KMS-11 (cell line): ENCODE results near the gene TTYH2.

Experiments
- H2AFZ ChIP-seq: fragments of 200-600 bp; sonication (generic); 2 replicates; pipeline ENCODE4 v1.6.1; 2016; ENCODE audit warnings: antibody characterized with exemption, mixed run types, low read depth
- H3K27ac ChIP-seq: fragments of 200-600 bp; sonication (generic); 2 replicates; pipeline ENCODE4 v1.6.1; 2016; ENCODE audit warnings: mild to moderate bottlenecking, mixed run types
- H3K27me3 ChIP-seq: fragments of 200-600 bp; sonication (generic); 2 replicates; pipeline ENCODE4 v1.6.1; 2017; ENCODE audit warnings: mild to moderate bottlenecking, low read depth, mixed run types, moderate library complexity; ENCODE audit not compliant: insufficient read depth
- H3K36me3 ChIP-seq: fragments of 200-600 bp; sonication (generic); 2 replicates; pipeline ENCODE4 v1.6.1; 2017; ENCODE audit warnings: mild to moderate bottlenecking, mixed run types; ENCODE audit not compliant: insufficient read depth
- H3K4me1 ChIP-seq: fragments of 200-600 bp; sonication (generic); 2 replicates; pipeline ENCODE4 v1.6.1; 2016; ENCODE audit warnings: mild to moderate bottlenecking, low read depth, mixed run types; ENCODE audit not compliant: poor library complexity, severe bottlenecking
- H3K4me2 ChIP-seq: fragments of 200-600 bp; sonication (generic); 2 replicates; pipeline ENCODE4 v1.7.0; 2016; ENCODE audit warnings: mild to moderate bottlenecking, mixed run types
- H3K4me3 ChIP-seq: fragments of 200-600 bp; sonication (generic); IDR thresholded peaks from 2 replicates; pipeline ENCODE4 v1.6.1; 2017; ENCODE audit warnings: low read depth, low read length, mixed read lengths; ENCODE audit not compliant: insufficient read depth
- H3K79me2 ChIP-seq: fragments of 200-600 bp; sonication (generic); 2 replicates; pipeline ENCODE4 v1.6.1; 2016; ENCODE audit warnings: low read depth, mixed run types; ENCODE audit not compliant: insufficient read depth
- H3K9ac ChIP-seq: fragments of 200-600 bp; sonication (generic); 2 replicates; pipeline ENCODE4 v1.6.1; 2016; ENCODE audit warnings: mild to moderate bottlenecking, mixed run types
- H4K20me1 ChIP-seq: fragments of 200-600 bp; sonication (generic); 2 replicates; pipeline ENCODE4 v1.6.1; 2016; ENCODE audit warnings: mild to moderate bottlenecking, mixed run types; ENCODE audit not compliant: insufficient read depth
- TF ChIP-seq, protein P1 (sequence below): fragments of 200-600 bp; sonication (generic); conservative IDR thresholded peaks from 2 replicates; pipeline ENCODE4 v1.6.1; 2017; ENCODE audit warnings: low read depth, mild to moderate bottlenecking, antibody characterized with exemption, low read length, moderate library complexity, mixed read lengths

Gene TTYH2

DNA sequence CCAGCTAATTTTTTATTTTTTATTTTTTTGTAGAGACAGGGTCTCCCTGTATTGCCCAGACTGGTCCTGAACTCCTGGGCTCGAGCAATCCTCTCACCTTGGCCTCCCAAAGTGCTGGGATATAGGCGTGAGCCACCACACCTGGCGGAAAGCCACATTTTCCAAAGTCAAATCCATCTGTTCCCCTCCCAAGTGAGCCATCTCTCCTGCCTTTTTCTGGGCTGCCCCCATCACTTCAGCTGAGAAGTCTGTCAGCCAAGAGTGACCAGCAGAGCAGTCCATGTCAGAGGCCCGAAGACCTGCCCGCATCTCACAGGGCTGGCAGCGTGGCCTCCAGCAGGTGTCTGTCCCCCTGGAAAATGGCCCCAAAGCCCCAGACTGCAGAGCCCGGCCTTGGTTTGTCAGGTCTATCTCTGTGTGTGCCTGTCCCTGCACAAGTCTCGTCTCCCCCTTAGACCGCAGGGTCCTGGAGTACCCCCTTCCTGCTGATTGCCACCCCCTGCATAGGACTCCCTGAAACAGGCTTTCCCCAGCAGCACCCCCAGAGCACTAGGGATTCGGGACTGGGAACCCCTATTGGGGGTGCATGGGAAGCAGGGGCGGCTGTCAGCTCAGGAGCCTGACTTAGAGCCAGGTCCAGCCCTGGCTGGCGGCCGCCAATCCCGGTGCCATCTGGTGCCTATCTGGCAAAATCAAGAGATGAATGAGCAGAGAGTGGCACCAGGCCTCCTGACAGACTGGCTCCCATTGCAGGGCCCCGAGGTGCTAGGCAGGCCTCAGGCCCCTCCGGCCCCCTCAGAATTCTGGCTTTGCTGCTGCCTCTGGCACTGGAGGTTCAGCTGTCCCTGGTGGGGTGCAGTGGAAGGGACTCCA is 7.8 kb downstream of the TTYH2 start:
- Histone ChIP-seq H3K4me1 (no peaks in the 10 kb centered on the region), H3K4me2 (no peak overlapping the region), H3K9ac (no peak overlapping the region), H3K36me3 (no peaks in the 10 kb centered on the region), H3K27ac (no peak overlapping the region), H2AFZ (no peak overlapping the region), H3K79me2 (no peaks in the 10 kb centered on the region), H3K4me3 (no peak overlapping the region), H3K27me3 (no peaks in the 10 kb centered on the region), H4K20me1 (no peaks in the 10 kb centered on the region)
- TF ChIP-seq, protein P1, sequence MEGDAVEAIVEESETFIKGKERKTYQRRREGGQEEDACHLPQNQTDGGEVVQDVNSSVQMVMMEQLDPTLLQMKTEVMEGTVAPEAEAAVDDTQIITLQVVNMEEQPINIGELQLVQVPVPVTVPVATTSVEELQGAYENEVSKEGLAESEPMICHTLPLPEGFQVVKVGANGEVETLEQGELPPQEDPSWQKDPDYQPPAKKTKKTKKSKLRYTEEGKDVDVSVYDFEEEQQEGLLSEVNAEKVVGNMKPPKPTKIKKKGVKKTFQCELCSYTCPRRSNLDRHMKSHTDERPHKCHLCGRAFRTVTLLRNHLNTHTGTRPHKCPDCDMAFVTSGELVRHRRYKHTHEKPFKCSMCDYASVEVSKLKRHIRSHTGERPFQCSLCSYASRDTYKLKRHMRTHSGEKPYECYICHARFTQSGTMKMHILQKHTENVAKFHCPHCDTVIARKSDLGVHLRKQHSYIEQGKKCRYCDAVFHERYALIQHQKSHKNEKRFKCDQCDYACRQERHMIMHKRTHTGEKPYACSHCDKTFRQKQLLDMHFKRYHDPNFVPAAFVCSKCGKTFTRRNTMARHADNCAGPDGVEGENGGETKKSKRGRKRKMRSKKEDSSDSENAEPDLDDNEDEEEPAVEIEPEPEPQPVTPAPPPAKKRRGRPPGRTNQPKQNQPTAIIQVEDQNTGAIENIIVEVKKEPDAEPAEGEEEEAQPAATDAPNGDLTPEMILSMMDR, result no peak

DNA sequence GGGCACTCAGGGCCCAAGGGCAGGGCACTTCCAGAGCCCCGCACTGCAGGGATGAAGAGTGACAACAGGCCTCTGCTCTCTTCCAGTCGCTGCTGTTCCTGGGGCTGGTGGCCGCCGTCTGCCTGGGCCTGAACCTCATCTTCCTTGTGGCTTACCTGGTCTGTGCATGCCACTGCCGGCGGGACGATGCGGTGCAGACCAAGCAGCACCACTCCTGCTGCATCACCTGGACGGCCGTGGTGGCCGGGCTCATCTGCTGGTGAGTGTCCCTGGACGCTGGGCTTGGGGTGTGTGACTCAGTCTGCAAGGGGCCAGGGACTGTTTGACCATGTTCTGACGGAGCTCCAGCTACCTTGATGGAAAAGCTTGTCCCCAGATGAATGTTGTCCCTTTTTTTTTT is 9.0 kb downstream of the TTYH2 start:
- Histone ChIP-seq H4K20me1 (no peaks in the 10 kb centered on the region), H3K36me3 (no peaks in the 10 kb centered on the region)
- TF ChIP-seq, protein P1, result no peak

DNA sequence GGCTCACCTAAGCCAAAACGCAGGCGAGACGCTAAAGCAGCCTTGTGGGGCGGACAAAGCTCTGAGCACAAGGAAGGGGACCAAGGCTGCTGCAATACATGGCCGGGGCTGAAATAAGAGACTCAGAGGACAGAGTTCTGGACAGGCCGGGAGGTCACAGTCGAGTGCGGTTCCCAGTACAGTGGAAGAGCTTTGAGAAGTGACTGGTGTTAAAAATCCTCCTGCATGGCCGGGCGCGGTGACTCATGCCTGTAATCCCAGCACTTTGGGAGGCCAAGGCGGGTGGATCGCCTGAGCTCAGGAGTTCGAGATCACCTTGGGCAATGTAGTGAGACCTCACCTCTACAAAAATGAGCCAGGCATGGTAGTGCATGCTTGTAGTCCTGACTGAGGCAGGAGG is 10.5 kb downstream of the TTYH2 start:
- no peaks in the 10 kb centered on the region for H3K27me3 ChIP-seq
- H2AFZ ChIP-seq, result no peak overlapping the region
- TF ChIP-seq, protein P1, result no peak
- no peaks in the 10 kb centered on the region for H4K20me1 ChIP-seq
- no peaks in the 10 kb centered on the region for H3K79me2 ChIP-seq
- no peaks in the 10 kb centered on the region for H3K36me3 ChIP-seq
- H3K27ac ChIP-seq, result no peak overlapping the region
- H3K9ac ChIP-seq, result no peak overlapping the region
- H3K4me2 ChIP-seq, result no peak overlapping the region
- no peak overlapping the region for H3K4me3 ChIP-seq
- no peaks in the 10 kb centered on the region for H3K4me1 ChIP-seq

More for the DNA sequence above, 9.0 kb downstream of the TTYH2 start:
- no peaks in the 10 kb centered on the region for H3K79me2 ChIP-seq
- H3K4me1 ChIP-seq, result no peaks in the 10 kb centered on the region
- H3K27me3 ChIP-seq, result no peaks in the 10 kb centered on the region
- H3K9ac ChIP-seq, result no peak overlapping the region
- H3K4me2 ChIP-seq, result no peak overlapping the region
- no peak overlapping the region for H3K27ac ChIP-seq
- H3K4me3 ChIP-seq, result no peak overlapping the region
- H2AFZ ChIP-seq, result no peak overlapping the region

DNA sequence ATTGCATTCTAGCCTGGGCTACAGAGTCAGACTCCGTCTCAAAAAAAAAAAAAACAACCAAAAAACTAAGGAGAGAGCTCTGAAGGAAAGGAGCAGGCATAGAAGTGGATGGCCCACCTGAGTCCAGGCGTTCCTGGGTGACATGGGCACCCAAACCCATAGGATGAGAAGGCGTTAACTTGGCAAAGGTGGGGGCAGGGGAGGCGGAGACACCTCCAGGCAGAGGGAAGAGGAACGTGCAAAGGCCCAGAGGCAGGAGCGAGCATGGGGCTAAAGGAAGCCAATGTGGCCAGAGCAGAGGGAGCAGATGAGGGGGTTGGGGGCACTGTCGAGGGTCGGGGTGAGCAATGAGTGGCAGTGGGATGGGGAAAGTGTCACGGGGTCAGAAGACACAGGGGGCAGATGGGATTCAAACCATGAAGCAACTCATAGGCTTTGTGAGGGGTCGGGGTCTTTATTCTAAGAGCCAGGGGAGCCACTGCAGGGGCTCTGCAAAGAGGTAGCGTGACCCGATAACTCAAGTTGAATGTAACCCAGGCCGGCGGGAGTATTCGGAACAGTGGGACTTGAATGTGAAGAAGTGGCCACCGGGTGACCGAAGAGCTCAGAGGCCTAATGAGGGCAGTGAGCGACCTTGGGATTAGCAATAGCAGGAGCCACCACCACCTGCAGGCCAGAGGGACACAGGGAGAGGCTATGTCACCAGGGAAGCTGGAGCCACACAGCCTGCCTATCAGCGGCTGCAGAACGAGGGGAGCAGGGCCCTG is 11.8 kb downstream of the TTYH2 start:
- Histone ChIP-seq H3K4me1 (no peaks in the 10 kb centered on the region), H4K20me1 (no peaks in the 10 kb centered on the region), H3K4me2 (no peak overlapping the region), H3K9ac (no peak overlapping the region), H3K4me3 (no peak overlapping the region), H3K36me3 (no peaks in the 10 kb centered on the region), H3K27me3 (no peaks in the 10 kb centered on the region), H2AFZ (no peak overlapping the region), H3K79me2 (no peaks in the 10 kb centered on the region), H3K27ac (no peak overlapping the region)
- TF ChIP-seq, protein P1, result no peak
